Spinal cord (tissue), 10 donors: ENCODE measurements around the gene OR2L5. TPM values are rescaled to one million over a fixed set of nuclear protein-coding genes. Genes with fewer than 3 reads are reported as not detected.

Experiments
- DNase-seq, 6 donors: peaks; one replicate each; pipeline versions ENCODE4 v3.0.0 to v3.0.0-alpha.2; 2013 to 2015; ENCODE audit warnings: low spot score in 6 of 6, low read depth in 4 of 6
- H3K27ac ChIP-seq: one replicate; pipeline ENCODE4 v1.5.1; 2013; ENCODE audit warnings: low read depth, low read length, control low read depth
- H3K27me3 ChIP-seq: one replicate; pipeline ENCODE4 v1.6.1; 2013; ENCODE audit warnings: low read length; ENCODE audit not compliant: control insufficient read depth, insufficient read depth
- H3K36me3 ChIP-seq: one replicate; pipeline ENCODE4 v1.6.1; 2013; ENCODE audit warnings: low read length; ENCODE audit not compliant: control insufficient read depth, insufficient read depth
- H3K4me1 ChIP-seq: one replicate; pipeline ENCODE4 v1.6.1; 2013; ENCODE audit warnings: low read length; ENCODE audit not compliant: control insufficient read depth, insufficient read depth
- H3K4me3 ChIP-seq: one replicate; pipeline ENCODE4 v1.5.1; 2013; ENCODE audit warnings: low read depth, low read length, control low read depth
- H3K9me3 ChIP-seq: one replicate; pipeline ENCODE4 v1.6.1; 2013; ENCODE audit warnings: low read length; ENCODE audit not compliant: control insufficient read depth, insufficient read depth
- WGBS: methylation state at CpG from one replicate; pipeline ENCODE4 v1.1.5; 2013; ENCODE audit warnings: missing lambda C conversion rate; ENCODE audit not compliant: insufficient coverage; 5-methylcytosine and 5-hydroxymethylcytosine counted together
- polyA plus RNA-seq, 2 donors: library from polyadenylated mRNA; unstranded; fragments of 120-200 nt; gene quantifications; one replicate each; pipeline ENCODE4 v1.2.1, GENCODE V29; 2013; ENCODE audit not compliant: insufficient read length in 2 of 2
- small RNA-seq: library from RNA; depleted of rRNA; stranded (forward); fragments of <200 nt; gene quantifications from one replicate; pipeline ENCODE3, GENCODE V24; 2014; ENCODE audit warnings: low replicate concordance
- total RNA-seq, 2 donors: library from RNA; depleted of rRNA in 1 of 2; stranded (reverse); fragments of 120-200 nt in 1 of 2; fragments of >200 nt in 1 of 2; gene quantifications; one replicate each; pipeline versions ENCODE4 v1.2.3 to v1.2.4, GENCODE V29; 2013 to 2014
- donor health status: healthy.

OR2L5 gene
- total and polyA plus RNA-seq, 4 donors: 0.09 to 0.89 (median 0.17) TPM; not detected in 1

- no peak within 1 kb of the TSS for H3K4me3 ChIP-seq
- no peaks in the 10 kb centered on the region for H3K36me3 ChIP-seq
- DNase-seq: no peak
- H3K27ac ChIP-seq: no peak within 1 kb of the TSS
- no peaks in the 10 kb centered on the region for H3K4me1 ChIP-seq
- peaks cover 6% of the 10 kb centered on the region for H3K9me3 ChIP-seq
- WGBS: no CpG with 5 or more reads among the region's 2 CpGs
- no peaks in the 10 kb centered on the region for H3K27me3 ChIP-seq
Observed at GRCh38 chr1:248029770-248030169, 16.3 kb downstream of the OR2L5 start, which contains the start of gene OR2L2. Gene OR2L2 (plus strand): TSS chr1:248030070. CDS start chr1:248038268, 8,198 bp downstream.

- Histone ChIP-seq H3K36me3 (no peaks in the 10 kb centered on the region), H3K27me3 (no peaks in the 10 kb centered on the region), H3K4me3 (no peak overlapping the region), H3K9me3 (peaks cover 3% of the 10 kb centered on the region), H3K27ac (no peak overlapping the region), H3K4me1 (no peaks in the 10 kb centered on the region)
- no peak for DNase-seq
- no CpG with 5 or more reads among the region's 5 CpGs for WGBS
Observed at GRCh38 chr1:248045209-248045608, 31.7 kb downstream of the OR2L5 start.

- no CpG with 5 or more reads among the region's 2 CpGs for WGBS
- DNase-seq: no peak
Observed at GRCh38 chr1:248046536-248046935, 33.1 kb downstream of the OR2L5 start, which contains the start of gene OR2L3. Gene OR2L3 (plus strand): TSS chr1:248046836. CDS start chr1:248060682, 13,846 bp downstream.

DNA sequence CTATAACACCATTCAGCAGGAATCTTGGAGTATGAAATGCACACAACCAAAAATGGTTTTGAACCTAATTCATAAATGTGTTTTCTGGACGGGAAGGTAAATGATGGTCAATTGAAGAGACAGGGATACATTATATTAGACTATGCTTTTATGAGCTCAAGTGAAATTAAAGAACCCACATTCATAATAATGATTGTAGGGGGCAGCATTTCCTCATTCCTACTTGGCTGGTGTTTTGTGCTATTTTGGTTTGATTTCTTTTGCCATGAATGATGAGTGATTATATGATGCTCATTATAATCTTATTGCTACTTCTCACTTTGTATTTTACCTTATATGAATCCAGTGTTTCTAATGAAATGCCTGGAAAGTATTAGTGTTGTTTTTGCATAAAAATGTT, 33.5 kb downstream of the OR2L5 start:
- Histone ChIP-seq H3K4me1 (no peaks in the 10 kb centered on the region), H3K9me3 (peaks cover 3% of the 10 kb centered on the region), H3K27ac (no peak overlapping the region), H3K36me3 (no peaks in the 10 kb centered on the region), H3K27me3 (no peaks in the 10 kb centered on the region), H3K4me3 (no peak overlapping the region)
- DNase-seq: no peak
- WGBS: no CpG with 5 or more reads among the region's 1 CpG

More at GRCh38 chr1:248046536-248046935, 33.1 kb downstream of the OR2L5 start, which contains the start of gene OR2L3:
- no peak within 1 kb of the TSS for H3K4me3 ChIP-seq
- H3K9me3 ChIP-seq: peaks cover 3% of the 10 kb centered on the region
- H3K4me1 ChIP-seq: no peaks in the 10 kb centered on the region
- no peaks in the 10 kb centered on the region for H3K36me3 ChIP-seq
- H3K27me3 ChIP-seq: no peaks in the 10 kb centered on the region
- H3K27ac ChIP-seq: no peak within 1 kb of the TSS

DNA sequence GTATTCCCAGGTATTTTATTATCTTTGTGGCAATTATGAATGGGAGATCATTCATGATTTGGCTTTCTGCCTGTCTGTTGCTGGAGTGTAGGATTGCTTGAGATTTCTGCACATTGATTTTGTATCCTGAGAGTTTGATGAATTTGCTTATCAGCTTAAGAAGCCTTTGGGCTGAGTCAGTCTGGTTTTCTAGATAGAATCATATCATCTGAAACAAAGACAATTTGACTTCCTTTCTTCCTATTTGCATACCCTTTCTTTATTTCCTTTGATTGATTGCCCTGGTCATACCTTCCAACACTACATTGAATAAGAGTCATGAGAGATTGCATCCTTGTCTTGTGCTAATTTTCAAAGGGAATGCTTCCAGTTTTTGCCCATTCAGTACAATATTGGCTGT, 41.2 kb downstream of the OR2L5 start:
- no peak overlapping the region for H3K27ac ChIP-seq
- H3K36me3 ChIP-seq: no peaks in the 10 kb centered on the region
- H3K4me1 ChIP-seq: no peaks in the 10 kb centered on the region
- no peak for DNase-seq
- H3K4me3 ChIP-seq: no peak overlapping the region
- H3K9me3 ChIP-seq: peaks cover 3% of the 10 kb centered on the region
- no peaks in the 10 kb centered on the region for H3K27me3 ChIP-seq

- no peak for DNase-seq
- Histone ChIP-seq H3K9me3 (no peaks in the 10 kb centered on the region), H3K36me3 (no peaks in the 10 kb centered on the region), H3K27ac (no peak overlapping the region), H3K27me3 (no peaks in the 10 kb centered on the region), H3K4me1 (no peaks in the 10 kb centered on the region), H3K4me3 (no peak overlapping the region)
- no CpG with 5 or more reads among the region's 2 CpGs for WGBS
Observed at GRCh38 chr1:248055261-248055660, 41.8 kb downstream of the OR2L5 start.

DNA sequence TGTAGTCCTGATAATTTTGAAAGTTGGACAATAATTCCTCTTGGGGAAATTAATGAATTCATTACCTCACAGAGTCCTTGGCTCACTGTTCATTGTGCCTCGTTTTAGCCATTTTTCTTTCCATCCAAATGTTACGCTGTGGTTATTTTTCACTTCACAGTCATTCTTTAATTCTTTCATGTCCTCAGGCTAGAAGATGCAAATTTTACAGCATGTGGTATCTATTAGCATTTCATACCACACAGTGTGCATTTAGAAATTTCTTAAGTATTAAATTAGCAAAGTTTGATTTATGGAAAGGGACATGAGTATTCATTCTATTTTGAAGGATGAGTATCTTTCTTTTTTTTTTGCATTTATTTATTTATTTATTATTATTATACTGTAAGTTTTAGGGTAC, 51.6 kb downstream of the OR2L5 start:
- Histone ChIP-seq H3K9me3 (peaks cover 4% of the 10 kb centered on the region), H3K4me1 (no peaks in the 10 kb centered on the region), H3K27me3 (no peaks in the 10 kb centered on the region), H3K4me3 (no peak overlapping the region), H3K27ac (no peak overlapping the region), H3K36me3 (no peaks in the 10 kb centered on the region)
- DNase-seq: no peak
- no CpG with 5 or more reads among the region's 2 CpGs for WGBS

DNA sequence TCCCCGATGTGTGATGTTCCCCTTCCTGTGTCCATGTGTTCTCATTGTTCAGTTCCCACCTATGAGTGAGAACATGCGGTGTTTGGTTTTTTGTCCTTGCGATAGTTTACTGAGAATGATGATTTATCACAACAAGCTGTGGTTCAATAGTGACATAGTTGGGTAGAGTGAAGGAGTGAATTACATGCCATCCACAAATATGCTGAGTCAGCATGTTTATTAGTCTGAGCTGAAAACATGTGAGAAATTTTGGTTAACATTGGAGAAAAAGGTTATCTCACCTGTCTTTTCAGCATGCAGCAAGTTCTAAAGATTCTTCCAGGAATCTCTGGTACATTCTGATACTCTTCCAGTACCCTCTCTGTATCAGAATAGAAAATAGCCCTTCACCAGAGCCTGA, 52.1 kb downstream of the OR2L5 start:
- Histone ChIP-seq H3K27ac (no peak overlapping the region), H3K36me3 (no peaks in the 10 kb centered on the region), H3K4me3 (no peak overlapping the region), H3K27me3 (no peaks in the 10 kb centered on the region), H3K4me1 (no peaks in the 10 kb centered on the region), H3K9me3 (peaks cover 2% of the 10 kb centered on the region)
- 100% methylated on average over 1 of the region's 3 CpGs for WGBS
- no peak for DNase-seq

Small RNA genes lying within 50 kb of the gene (small RNA-seq; reads per million reads assigned to genes)
- not detected for gene RF00019

Other genes with a start within 250 kb of the OR2L5 start
- gene OR14A16, start 189.5 kb upstream of the OR2L5 start, total RNA-seq: not detected
- not detected for gene OR14A16, start 189.5 kb upstream of the OR2L5 start, polyA plus RNA-seq
- gene OR11L1, start 171.8 kb upstream of the OR2L5 start, total RNA-seq: not detected
- not detected for gene OR11L1, start 171.8 kb upstream of the OR2L5 start, polyA plus RNA-seq
- gene TRIM58, start 156.5 kb upstream of the OR2L5 start, total RNA-seq: 10 to 100 TPM in 1 of 2 donors, 1 to 10 TPM in 1; 4.7 to 13.9 TPM
- 10 to 100 TPM in 1 of 2 donors, 1 to 10 TPM in 1; 8.9 to 14.4 TPM for gene TRIM58, start 156.5 kb upstream of the OR2L5 start, polyA plus RNA-seq
- gene OR2W3, start 118.1 kb upstream of the OR2L5 start, total RNA-seq: 1 to 10 TPM; 2.1 to 4.8 TPM
- gene OR2W3, start 118.1 kb upstream of the OR2L5 start, polyA plus RNA-seq: 1 to 10 TPM; 5.6 to 7.8 TPM
- gene OR2T8, start 93.4 kb upstream of the OR2L5 start, total RNA-seq: under 1 TPM; 0.20 to 0.39 TPM
- 1 to 10 TPM; 1.7 to 2.1 TPM for gene OR2T8, start 93.4 kb upstream of the OR2L5 start, polyA plus RNA-seq
- gene OR2AJ1, start 88.8 kb upstream of the OR2L5 start, total RNA-seq: under 1 TPM in 1 of 2 donors, not detected in 1; 0.10 TPM
- gene OR2AJ1, start 88.8 kb upstream of the OR2L5 start, polyA plus RNA-seq: not detected
- gene OR2L8, start 64.8 kb upstream of the OR2L5 start, total RNA-seq: 1 to 10 TPM in 1 of 2 donors, under 1 TPM in 1; 0.44 to 1.2 TPM
- not detected for gene OR2L8, start 64.8 kb upstream of the OR2L5 start, polyA plus RNA-seq
- gene OR2AK2, start 48.4 kb upstream of the OR2L5 start, total RNA-seq: 1 to 10 TPM in 1 of 2 donors, under 1 TPM in 1; 0.44 to 1.1 TPM
- not detected for gene OR2AK2, start 48.4 kb upstream of the OR2L5 start, polyA plus RNA-seq
- gene OR2L2, start 16.4 kb downstream of the OR2L5 start, total RNA-seq: under 1 TPM; 0.39 to 0.50 TPM
- under 1 TPM; 0.27 to 0.44 TPM for gene OR2L2, start 16.4 kb downstream of the OR2L5 start, polyA plus RNA-seq
- under 1 TPM; 0.11 to 0.79 TPM for gene OR2L3, start 33.2 kb downstream of the OR2L5 start, total RNA-seq
- gene OR2L3, start 33.2 kb downstream of the OR2L5 start, polyA plus RNA-seq: under 1 TPM; 0.24 to 0.42 TPM
- gene OR2L13, start 81.5 kb downstream of the OR2L5 start, total RNA-seq: 1 to 10 TPM in 1 of 2 donors, under 1 TPM in 1; 0.94 to 2.6 TPM
- 1 to 10 TPM; 5.8 to 6.4 TPM for gene OR2L13, start 81.5 kb downstream of the OR2L5 start, polyA plus RNA-seq
- not detected for gene OR2M5, start 131.5 kb downstream of the OR2L5 start, total RNA-seq
- not detected for gene OR2M5, start 131.5 kb downstream of the OR2L5 start, polyA plus RNA-seq
- gene OR2M2, start 161.2 kb downstream of the OR2L5 start, total RNA-seq: under 1 TPM; 0.17 to 0.40 TPM
- gene OR2M2, start 161.2 kb downstream of the OR2L5 start, polyA plus RNA-seq: not detected
- under 1 TPM; 0.06 to 0.40 TPM for gene OR2M3, start 183.6 kb downstream of the OR2L5 start, total RNA-seq
- under 1 TPM; 0.05 to 0.08 TPM for gene OR2M3, start 183.6 kb downstream of the OR2L5 start, polyA plus RNA-seq
- gene OR2M4, start 217.8 kb downstream of the OR2L5 start, total RNA-seq: under 1 TPM; 0.11 to 0.40 TPM
- gene OR2M4, start 217.8 kb downstream of the OR2L5 start, polyA plus RNA-seq: under 1 TPM; 0.17 to 0.39 TPM